Activated naive CD4-positive, alpha-beta T cell treated with anti-CD3 and anti-CD28 coated beads, Interleukin-2, amount 10 ng/mL, durations not matched to agents 7 days and 5 days (primary cell): ENCODE results near the gene PYM1.
"Not testable (repeated sequence)": the region's sequence is repeated elsewhere in the genome, so short reads cannot be mapped to it uniquely, and the experiment has no call there.

Source experiments
- CTCF ChIA-PET: fragments of 350-600 bp; sonication (Branson Sonifier 250); formaldehyde crosslinking; loops from one replicate; lab custom pipeline; 2021; ENCODE audit warnings: antibody characterized with exemption; lab: Charles Lee
- DNase-seq: peaks from one replicate; pipeline ENCODE4 v3.0.0-alpha.2; 2020
- H3K27ac Mint-ChIP-seq: one replicate; pipeline ENCODE4 v1.8.0; 2021; ENCODE audit warnings: mild to moderate bottlenecking, moderate library complexity, mixed read lengths
- H3K27me3 Mint-ChIP-seq: one replicate; pipeline ENCODE4 v1.8.0; 2021; ENCODE audit warnings: mild to moderate bottlenecking, mixed read lengths
- H3K36me3 Mint-ChIP-seq: one replicate; pipeline ENCODE4 v1.8.0; 2021; ENCODE audit warnings: mixed read lengths
- H3K4me1 Mint-ChIP-seq: one replicate; pipeline ENCODE4 v1.8.0; 2021; ENCODE audit warnings: mixed read lengths
- H3K4me3 Mint-ChIP-seq: one replicate; pipeline ENCODE4 v1.8.0; 2021; ENCODE audit warnings: mild to moderate bottlenecking, moderate library complexity, mixed read lengths
- H3K9me3 Mint-ChIP-seq: one replicate; pipeline ENCODE4 v1.8.0; 2021; ENCODE audit warnings: mixed read lengths

Gene PYM1

DNA sequence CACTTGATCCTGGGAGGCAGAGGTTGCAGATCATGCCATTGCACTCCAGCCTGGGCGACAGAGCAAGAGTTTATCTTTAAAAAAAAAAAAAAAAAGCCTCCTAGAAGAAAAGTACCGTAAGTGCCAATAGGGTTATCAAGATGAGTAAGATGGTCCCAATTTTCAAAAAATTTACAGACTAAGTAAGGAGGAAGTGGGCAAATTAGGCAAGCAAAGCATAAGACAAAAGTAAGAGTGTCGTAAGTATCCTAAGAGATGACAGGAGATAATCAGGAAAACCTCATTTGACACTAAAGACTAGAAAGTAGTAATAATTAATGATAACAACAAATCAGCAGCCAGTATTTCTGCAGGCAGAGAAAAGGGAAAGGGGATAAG lies 12.2 kb downstream of the PYM1 start:
- no peaks in the 10 kb centered on the region for H3K9me3 Mint-ChIP-seq
- CTCF ChIA-PET = interaction anchor here (0.7 to 3.0 kb wide), 2 partner anchors 11 to 17 kb away, joined by 3 to 13 read pairs; no protein-coding TSS in a partner anchor
- DNase-seq = no peak
- H3K4me1 Mint-ChIP-seq = peaks cover 45% of the 10 kb centered on the region
- peak overlapping the region; percentile 47 for H3K27ac Mint-ChIP-seq
- H3K36me3 Mint-ChIP-seq = peaks cover 39% of the 10 kb centered on the region
- no peak overlapping the region for H3K4me3 Mint-ChIP-seq
- no peaks in the 10 kb centered on the region for H3K27me3 Mint-ChIP-seq

DNA sequence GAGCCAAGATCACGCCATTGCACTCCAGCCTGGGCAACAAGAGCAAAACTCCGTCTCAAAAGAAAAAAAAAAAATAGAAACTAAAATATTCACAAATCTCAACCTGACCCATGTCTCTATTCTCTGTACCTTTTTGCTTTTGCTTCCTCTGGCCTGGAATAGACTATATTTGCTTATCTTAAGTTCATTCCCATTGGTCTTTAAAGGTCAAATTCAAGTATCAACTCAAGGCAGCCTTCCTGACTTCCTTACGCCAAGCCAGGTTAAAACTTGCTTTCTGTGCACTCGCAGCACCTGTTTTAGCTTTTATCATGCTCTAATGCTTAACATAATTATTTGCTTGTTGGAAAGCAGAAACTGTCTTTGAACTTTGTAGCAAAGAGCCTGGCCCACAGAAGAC lies 14.8 kb downstream of the PYM1 start:
- no peaks in the 10 kb centered on the region for H3K27me3 Mint-ChIP-seq
- H3K27ac Mint-ChIP-seq = no peak overlapping the region
- CTCF ChIA-PET = no interaction called here
- peaks cover 37% of the 10 kb centered on the region for H3K36me3 Mint-ChIP-seq
- H3K4me3 Mint-ChIP-seq = no peak overlapping the region
- no peak for DNase-seq
- no peaks in the 10 kb centered on the region for H3K9me3 Mint-ChIP-seq
- H3K4me1 Mint-ChIP-seq = peaks cover 43% of the 10 kb centered on the region

DNA sequence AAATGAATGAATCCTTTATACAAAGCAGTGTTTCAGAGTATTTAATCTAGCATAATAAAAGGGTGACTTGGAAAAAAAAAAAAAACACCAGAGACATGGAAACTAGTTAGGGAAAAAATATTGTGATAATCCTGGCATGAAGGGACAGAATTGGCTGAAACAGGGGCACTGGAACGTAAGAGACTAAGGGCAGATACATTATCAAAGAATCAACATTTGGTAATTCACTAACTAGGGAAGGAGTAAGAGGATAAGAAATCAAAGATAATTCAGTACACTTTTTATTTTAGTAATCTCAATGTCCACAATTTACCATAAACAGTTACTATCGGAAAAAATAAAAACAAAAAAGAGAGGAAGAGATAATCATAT lies 18.2 kb downstream of the PYM1 start:
- Mint-ChIP-seq H3K9me3 (no peaks in the 10 kb centered on the region), H3K4me3 (no peak overlapping the region), H3K27me3 (no peaks in the 10 kb centered on the region), H3K27ac (no peak overlapping the region), H3K4me1 (peaks cover 16% of the 10 kb centered on the region), H3K36me3 (peaks cover 21% of the 10 kb centered on the region)
- no peak for DNase-seq
- CTCF ChIA-PET = no interaction called here

DNA sequence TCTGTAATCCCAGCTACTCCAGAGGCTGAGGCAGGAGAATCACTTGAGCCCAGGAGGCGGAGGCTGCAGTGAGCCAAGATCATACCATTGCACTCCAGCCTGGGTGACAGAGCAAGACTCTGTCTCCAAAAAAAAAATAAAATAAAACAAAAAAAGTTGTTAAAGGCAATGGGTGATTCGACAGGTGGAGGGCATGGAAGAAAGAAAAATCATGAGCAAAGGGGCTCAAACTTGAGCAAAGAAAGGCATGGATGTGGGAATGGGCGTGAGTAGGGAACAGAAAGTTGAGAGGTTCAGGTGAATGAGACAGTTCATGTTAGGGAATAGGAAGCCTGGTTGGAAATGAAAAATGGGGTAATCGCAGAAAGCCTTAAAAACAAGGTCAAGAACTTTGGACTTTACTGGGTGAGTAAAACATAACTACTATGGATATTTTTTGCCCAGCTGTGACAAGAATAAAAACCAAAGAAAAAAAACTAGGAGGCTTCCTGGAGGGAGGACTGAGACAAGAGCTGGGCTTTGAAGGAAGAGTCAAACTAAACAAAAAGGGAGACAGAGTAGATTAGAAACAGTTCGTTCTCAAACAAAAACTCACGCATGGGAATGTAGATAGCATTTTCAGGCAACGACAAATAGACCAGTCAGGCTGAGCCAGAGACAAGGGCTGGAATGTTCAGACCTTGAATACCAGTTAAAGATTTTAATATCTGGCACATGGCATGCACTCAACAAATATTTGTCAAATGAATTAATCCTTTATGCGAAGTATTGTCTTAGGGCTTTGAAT lies 18.8 kb downstream of the PYM1 start:
- H3K27me3 Mint-ChIP-seq = no peaks in the 10 kb centered on the region
- CTCF ChIA-PET = no interaction called here
- DNase-seq = no peak
- H3K4me1 Mint-ChIP-seq = peaks cover 10% of the 10 kb centered on the region
- peaks cover 15% of the 10 kb centered on the region for H3K36me3 Mint-ChIP-seq
- no peaks in the 10 kb centered on the region for H3K9me3 Mint-ChIP-seq
- peak overlapping the region; percentile 38 for H3K27ac Mint-ChIP-seq
- no peak overlapping the region for H3K4me3 Mint-ChIP-seq

DNA sequence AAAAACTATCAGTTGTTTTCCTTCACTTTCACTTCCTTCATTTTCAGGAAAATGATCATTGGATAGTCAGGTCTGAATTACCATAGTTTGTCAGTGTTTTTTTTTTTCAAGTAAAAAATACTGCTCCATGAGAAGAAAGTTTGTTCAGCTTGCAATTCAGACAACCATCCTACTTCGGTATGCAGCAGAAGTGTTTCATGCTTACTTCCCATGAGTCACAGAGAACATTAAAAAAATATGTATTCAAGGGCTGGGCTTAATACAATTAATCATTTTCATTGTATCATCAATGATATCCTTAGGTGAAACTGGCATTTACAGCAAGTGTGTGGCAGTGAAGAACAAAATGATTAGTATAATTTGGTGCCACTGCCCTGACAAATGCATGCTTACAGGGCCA lies 21.6 kb downstream of the PYM1 start:
- no peak overlapping the region for H3K4me3 Mint-ChIP-seq
- CTCF ChIA-PET = no interaction called here
- no peak for DNase-seq
- H3K27me3 Mint-ChIP-seq = no peaks in the 10 kb centered on the region
- peaks cover 22% of the 10 kb centered on the region for H3K36me3 Mint-ChIP-seq
- H3K9me3 Mint-ChIP-seq = no peaks in the 10 kb centered on the region
- peaks cover 8% of the 10 kb centered on the region for H3K4me1 Mint-ChIP-seq
- H3K27ac Mint-ChIP-seq = no peak overlapping the region

DNA sequence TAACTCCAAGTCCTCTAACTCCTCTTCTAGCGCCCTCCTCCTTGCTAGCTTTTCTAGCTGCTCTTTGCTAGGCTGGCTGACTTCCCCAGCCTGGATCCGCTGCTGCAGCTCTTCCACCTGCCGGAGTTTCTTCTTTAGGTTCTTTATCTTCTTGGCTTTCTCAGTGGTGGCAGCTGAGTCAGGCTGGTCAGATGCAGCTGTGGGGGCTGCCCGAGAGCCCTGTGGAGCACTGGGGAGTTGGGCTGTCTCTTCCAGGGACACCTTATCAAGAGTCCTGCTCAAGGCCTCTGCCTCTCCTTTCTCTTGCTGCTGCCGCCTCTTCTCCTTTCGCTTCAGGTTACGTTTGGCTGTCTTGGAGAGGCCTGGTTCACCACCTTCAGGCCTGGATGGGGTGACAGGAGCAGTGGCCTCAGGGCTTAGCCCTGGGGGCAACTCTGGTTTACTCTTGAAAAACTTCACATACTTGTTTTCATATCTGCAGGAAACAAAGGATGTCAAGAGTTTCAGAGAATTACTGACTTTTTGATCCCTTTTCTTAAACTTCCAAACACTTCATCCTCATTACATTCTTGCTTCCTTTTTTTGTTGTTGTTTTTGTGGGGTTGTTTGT lies 25.7 kb downstream of the PYM1 start:
- DNase-seq = no peak
- Mint-ChIP-seq H3K4me1 (peaks cover 10% of the 10 kb centered on the region), H3K9me3 (no peaks in the 10 kb centered on the region), H3K4me3 (no peak overlapping the region), H3K27me3 (no peaks in the 10 kb centered on the region), H3K36me3 (peaks cover 18% of the 10 kb centered on the region), H3K27ac (peak overlapping the region; percentile 72)
- CTCF ChIA-PET = interaction anchor here (0.7 kb wide), 2 partner anchors 23 to 67 kb away, joined by 3 read pairs; no protein-coding TSS in a partner anchor

DNA sequence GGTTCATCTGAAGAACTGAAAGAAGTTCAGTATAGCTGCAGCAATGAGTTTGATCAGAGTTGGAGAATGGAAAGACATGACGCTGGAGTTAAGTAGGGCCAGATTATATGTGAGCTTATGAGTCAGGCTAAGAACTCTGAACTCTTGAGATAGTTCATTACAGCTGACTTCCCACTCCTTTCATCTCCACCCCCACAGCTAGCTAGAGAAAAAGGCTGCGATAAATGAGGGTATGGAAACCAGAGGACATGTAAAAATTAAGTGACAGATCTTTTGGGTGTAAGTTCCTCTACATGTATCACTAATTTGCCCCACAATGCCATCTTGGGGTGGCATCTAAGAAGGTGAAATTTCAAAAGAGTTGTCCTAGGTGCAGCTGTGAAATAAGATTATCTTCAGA lies 28.6 kb downstream of the PYM1 start:
- CTCF ChIA-PET = interaction anchor here (0.9 kb wide), 1 partner anchor 17 kb away, joined by 3 read pairs; no protein-coding TSS in a partner anchor
- Mint-ChIP-seq H3K36me3 (peaks cover 17% of the 10 kb centered on the region), H3K27ac (peak overlapping the region; percentile 43), H3K4me1 (peaks cover 10% of the 10 kb centered on the region), H3K4me3 (no peak overlapping the region), H3K9me3 (no peaks in the 10 kb centered on the region), H3K27me3 (no peaks in the 10 kb centered on the region)
- no peak for DNase-seq

DNA sequence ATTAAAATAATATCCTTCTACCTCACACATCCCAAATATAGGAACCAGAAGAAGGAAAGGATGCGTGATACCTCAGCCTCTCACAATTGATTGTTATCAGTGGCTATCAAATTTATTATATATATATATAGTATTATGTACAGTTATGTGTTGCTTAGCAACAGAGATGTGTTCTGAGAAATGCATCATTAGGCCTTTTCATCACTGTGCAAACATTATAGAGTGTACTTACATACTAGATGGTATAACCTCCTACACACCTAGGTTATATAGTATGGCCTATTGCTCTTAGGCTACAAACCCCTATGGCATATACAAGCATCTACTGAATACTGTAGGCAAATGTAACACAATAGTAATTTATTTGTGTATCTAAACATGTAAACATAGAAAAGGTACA lies 34.0 kb downstream of the PYM1 start:
- Mint-ChIP-seq H3K4me3 (no peak overlapping the region), H3K9me3 (no peaks in the 10 kb centered on the region), H3K27ac (no peak overlapping the region), H3K4me1 (peaks cover under 1% of the 10 kb centered on the region), H3K27me3 (peaks cover 3% of the 10 kb centered on the region), H3K36me3 (peaks cover 2% of the 10 kb centered on the region)
- no peak for DNase-seq
- CTCF ChIA-PET = no interaction called here

DNA sequence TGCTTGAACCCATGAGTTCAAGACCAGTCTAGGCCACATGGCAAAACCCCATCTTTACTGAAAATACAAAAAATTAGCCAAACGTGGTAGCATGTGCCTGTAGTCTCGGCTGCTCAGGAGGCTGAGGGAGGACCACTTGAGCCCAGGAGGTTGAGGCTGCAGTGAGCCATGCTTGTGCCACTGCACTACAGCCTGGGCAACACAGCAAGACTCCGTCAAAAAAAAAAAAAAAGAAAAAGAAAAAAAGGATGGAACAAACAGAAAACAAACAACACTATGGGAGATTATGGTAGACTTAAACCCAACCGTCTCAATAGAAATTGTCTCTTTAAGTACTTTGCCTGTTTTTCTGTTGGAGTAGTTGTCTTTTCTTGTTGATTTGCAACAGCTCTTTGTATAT lies 36.4 kb downstream of the PYM1 start:
- no peak overlapping the region for H3K4me3 Mint-ChIP-seq
- H3K36me3 Mint-ChIP-seq = peaks cover 2% of the 10 kb centered on the region
- CTCF ChIA-PET = no interaction called here
- H3K4me1 Mint-ChIP-seq = no peaks in the 10 kb centered on the region
- DNase-seq = no peak
- no peak overlapping the region for H3K27ac Mint-ChIP-seq
- peaks cover 3% of the 10 kb centered on the region for H3K27me3 Mint-ChIP-seq
- no peaks in the 10 kb centered on the region for H3K9me3 Mint-ChIP-seq

DNA sequence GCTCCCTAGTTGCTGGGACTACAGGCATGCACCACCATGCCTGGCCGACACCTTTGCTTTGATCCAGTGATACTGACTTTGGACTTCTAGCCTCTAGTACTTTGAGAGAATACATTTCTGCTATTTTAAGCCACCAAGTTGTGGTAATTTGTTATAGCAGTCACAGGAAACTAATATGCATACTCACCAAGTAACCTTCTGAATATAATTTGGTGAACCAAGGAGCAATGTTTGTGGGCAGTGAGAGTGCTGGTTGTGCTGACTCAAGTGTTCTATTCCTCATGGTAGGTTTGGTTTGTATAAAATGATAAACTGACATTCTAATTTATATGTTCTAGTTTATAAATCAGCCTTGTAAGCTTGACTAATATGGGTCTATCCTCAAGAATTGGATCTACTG lies 42.6 kb downstream of the PYM1 start:
- peaks cover 4% of the 10 kb centered on the region for H3K27me3 Mint-ChIP-seq
- H3K4me1 Mint-ChIP-seq = peaks cover 14% of the 10 kb centered on the region
- CTCF ChIA-PET = no interaction called here
- H3K36me3 Mint-ChIP-seq = peaks cover 3% of the 10 kb centered on the region
- H3K9me3 Mint-ChIP-seq = no peaks in the 10 kb centered on the region
- DNase-seq = no peak
- H3K4me3 Mint-ChIP-seq = no peak overlapping the region
- no peak overlapping the region for H3K27ac Mint-ChIP-seq

DNA sequence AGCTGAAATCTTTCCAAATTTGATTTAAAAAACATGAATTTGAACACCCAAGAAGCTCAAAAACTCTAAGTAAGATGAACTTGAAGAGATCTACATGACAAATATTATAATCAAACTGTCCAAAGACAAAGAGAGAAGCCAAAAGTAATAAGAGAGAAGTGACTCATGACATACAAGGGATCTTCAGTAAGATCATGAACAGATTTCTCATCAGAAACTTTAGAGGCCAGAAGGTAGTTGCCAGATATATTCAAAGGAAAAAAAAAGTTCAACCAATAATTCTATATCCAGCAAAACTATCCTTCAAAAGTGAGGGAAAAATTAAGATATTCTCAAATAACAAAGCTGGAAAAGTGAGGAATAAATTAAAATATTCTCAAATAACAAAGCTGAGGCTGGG lies 49.9 kb downstream of the PYM1 start:
- peaks cover 12% of the 10 kb centered on the region for H3K9me3 Mint-ChIP-seq
- no peak for DNase-seq
- H3K36me3 Mint-ChIP-seq = peaks cover 13% of the 10 kb centered on the region
- no peak overlapping the region for H3K4me3 Mint-ChIP-seq
- CTCF ChIA-PET = no interaction called here
- H3K27me3 Mint-ChIP-seq = peaks cover 6% of the 10 kb centered on the region
- no peak overlapping the region for H3K27ac Mint-ChIP-seq
- peaks cover 15% of the 10 kb centered on the region for H3K4me1 Mint-ChIP-seq

DNA sequence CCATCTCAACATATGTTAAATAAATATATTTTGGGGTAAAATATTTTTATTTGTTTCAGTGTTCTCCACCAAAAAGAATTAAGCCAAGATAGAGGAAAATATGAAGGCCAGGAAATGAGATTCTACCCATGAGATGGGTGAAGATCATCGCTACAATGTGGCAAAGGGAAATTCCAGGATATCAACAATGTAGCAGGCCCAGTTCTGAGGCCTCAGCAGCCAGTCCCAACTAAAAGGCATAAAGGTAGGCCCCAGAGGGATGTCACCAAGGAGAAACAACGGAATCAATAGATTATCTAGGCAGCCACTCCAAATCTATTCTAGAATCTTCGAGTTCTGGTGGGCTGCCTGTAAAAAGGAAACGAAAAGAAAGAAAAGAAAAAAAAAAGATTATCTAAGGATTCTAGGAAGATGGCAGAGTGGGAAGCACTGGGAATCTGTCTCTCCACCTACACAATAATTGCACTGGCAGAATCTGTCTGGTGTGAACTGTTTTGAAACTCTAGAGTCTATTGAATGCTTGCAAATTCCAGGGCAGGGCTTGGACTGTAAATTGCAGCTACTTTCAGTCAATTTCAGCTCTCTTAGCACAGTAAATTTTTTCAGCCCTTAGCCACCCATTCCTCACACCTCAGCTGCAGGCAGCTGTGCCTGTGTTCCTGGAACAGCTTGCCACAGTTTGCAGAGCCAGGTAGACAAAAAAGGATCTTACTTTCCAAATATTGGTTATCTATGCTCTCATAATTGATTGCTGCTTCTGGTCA lies 51.8 kb downstream of the PYM1 start:
- Mint-ChIP-seq H3K4me3 (no peak overlapping the region), H3K27me3 (peaks cover 6% of the 10 kb centered on the region), H3K36me3 (peaks cover 11% of the 10 kb centered on the region), H3K9me3 (peaks cover 12% of the 10 kb centered on the region), H3K4me1 (peaks cover 11% of the 10 kb centered on the region), H3K27ac (no peak overlapping the region)
- CTCF ChIA-PET = no interaction called here
- DNase-seq = no peak

DNA sequence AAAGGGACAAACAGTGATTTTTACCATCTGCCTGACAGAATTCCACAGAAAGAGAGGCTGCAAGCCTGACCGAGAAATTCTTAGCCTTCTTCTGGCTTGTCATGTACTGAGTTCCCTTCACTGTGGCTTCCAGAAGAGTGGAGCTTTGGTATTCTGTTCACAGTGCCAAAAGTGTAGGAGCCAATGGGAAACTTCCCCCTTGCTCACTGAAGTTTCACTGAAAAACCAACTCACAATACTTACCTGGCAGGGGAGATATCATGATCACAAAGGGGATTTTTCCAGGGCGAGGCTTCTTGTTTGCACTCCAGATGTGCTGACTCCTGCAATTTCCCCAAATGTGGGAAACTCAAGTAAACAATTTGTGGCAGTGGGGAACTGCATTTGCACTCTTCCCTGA lies 53.3 kb downstream of the PYM1 start:
- H3K9me3 Mint-ChIP-seq = peaks cover 12% of the 10 kb centered on the region
- peaks cover 11% of the 10 kb centered on the region for H3K36me3 Mint-ChIP-seq
- no peak for DNase-seq
- H3K4me3 Mint-ChIP-seq = no peak overlapping the region
- peaks cover 6% of the 10 kb centered on the region for H3K27me3 Mint-ChIP-seq
- H3K4me1 Mint-ChIP-seq = peaks cover 5% of the 10 kb centered on the region
- CTCF ChIA-PET = no interaction called here
- H3K27ac Mint-ChIP-seq = no peak overlapping the region

DNA sequence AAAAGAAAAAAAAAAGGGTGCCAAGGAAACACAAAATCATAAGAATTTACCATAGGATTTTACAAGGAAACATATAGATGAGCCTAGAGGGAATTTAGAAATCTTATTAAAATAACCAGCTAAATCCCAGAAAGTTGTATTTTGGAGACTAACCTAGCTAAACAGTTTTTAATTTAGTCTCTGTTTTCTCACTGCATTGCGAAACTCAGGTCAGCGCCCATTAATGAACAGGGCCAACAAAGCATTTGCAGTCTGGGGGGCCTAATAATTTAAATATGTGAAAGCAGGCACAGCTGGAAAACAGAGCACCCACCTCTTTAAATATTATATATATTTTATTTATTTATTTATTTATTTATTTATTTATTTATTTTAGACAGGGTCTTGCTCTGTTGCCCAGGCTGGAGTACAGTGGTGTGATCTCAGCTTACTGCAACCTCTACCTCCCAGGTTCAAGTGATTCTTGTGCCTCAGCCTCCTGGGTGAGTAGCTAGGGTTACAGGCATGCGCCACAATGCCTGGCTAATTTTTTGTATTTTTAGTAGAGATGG lies 61.2 kb downstream of the PYM1 start:
- H3K36me3 Mint-ChIP-seq, H3K9me3 Mint-ChIP-seq, DNase-seq, H3K4me3 Mint-ChIP-seq, CTCF ChIA-PET, H3K27me3 Mint-ChIP-seq, H3K27ac Mint-ChIP-seq, H3K4me1 Mint-ChIP-seq: not testable (repeated sequence)
